Adrenal gland (tissue), 12 donors: ENCODE results near the gene APBA2. TPM values are rescaled to one million over a fixed set of nuclear protein-coding genes. Genes with fewer than 3 reads are reported as not detected.

ENCODE experiments used
- DNase-seq, 7 donors: peaks; one replicate each; pipeline ENCODE4 v3.0.0-alpha.2; 2019 to 2020
- H3K27ac ChIP-seq, 5 donors: fragments of 200-600 bp; sonication (generic) in 4 of 5; 1 replicate in 3 of 5; 2 replicates in 2 of 5; pipeline versions ENCODE4 v1.5.1 to v1.8.0; 2016 to 2020; ENCODE audit warnings: mild to moderate bottlenecking in 1 of 5
- H3K27me3 ChIP-seq: fragments of 200-600 bp; 2 replicates; pipeline ENCODE4 v1.8.0; 2021
- H3K36me3 ChIP-seq, 2 donors: fragments of 200-600 bp; replicated peaks in 1 of 2; 1 replicate in 1 of 2; 2 replicates in 1 of 2; pipeline versions ENCODE4 v1.5.1 to v1.8.0; 2018 to 2022
- H3K4me1 ChIP-seq, 2 donors: fragments of 200-600 bp; replicated peaks in 1 of 2; 1 replicate in 1 of 2; 2 replicates in 1 of 2; pipeline versions ENCODE4 v1.5.1 to v1.8.0; 2018 to 2021
- H3K4me3 ChIP-seq, 4 donors: fragments of 200-600 bp; sonication (generic) in 3 of 4; one replicate each; pipeline ENCODE4 v1.5.1; 2016 to 2018
- H3K9me3 ChIP-seq, 3 donors: fragments of 200-600 bp; sonication (generic) in 1 of 3; replicated peaks in 1 of 3; 1 replicate in 2 of 3; 2 replicates in 1 of 3; pipeline versions ENCODE4 v1.5.1 to v1.8.0; 2016 to 2021
- POLR2A ChIP-seq, 2 donors: fragments of 450-650 bp; IDR thresholded peaks; one replicate each; pipeline ENCODE4 v1.6.1; 2017; ENCODE audit warnings: antibody characterized with exemption in 2 of 2, mild to moderate bottlenecking in 2 of 2, moderate library complexity in 1 of 2
- WGBS, 4 donors: extraction: QIAGEN DNeasy Blood & Tissue Kit in 2 of 4; methylation state at CpG; one replicate each; pipeline versions ENCODE4 v1.1.5 to v1.1.7; 2013 to 2017; 5-methylcytosine and 5-hydroxymethylcytosine counted together
- intact Hi-C, 2 donors: fragments of 100-400 bp; cut with DNase I; formaldehyde crosslinking; loops; one replicate each; pipeline versions ENCODE4 v1.14.1 to v1.15.0; 2022 to 2023
- polyA plus RNA-seq, 3 donors: library from polyadenylated mRNA; stranded (reverse); fragments of 200-250 nt in 2 of 3; fragments of 350-450 nt in 1 of 3; fragmentation: Illumina TruSeq in 1 of 3; extraction: RNeasy Lipid Tissue Mini Kit (QIAGEN cat#74804) in 1 of 3; gene quantifications; one replicate each; pipeline ENCODE4 v1.2.3, GENCODE V29; 2013 to 2014
- total RNA-seq, 9 donors: library from RNA; depleted of rRNA in 4 of 9; stranded (reverse); fragments of >200 nt in 4 of 9; fragments of 120-200 nt in 1 of 9; fragmentation: NEBNext Ultra II Directional in 1 of 9; extraction: Animal tissue kit (Norgen Biotek cat#: 25700) in 1 of 9; gene quantifications; one replicate each; pipeline versions ENCODE4 v1.1.0 to v1.2.4, GENCODE V29; 2013 to 2023
- TF ChIP-seq, protein P1 (sequence below), 6 experiments: fragments of 450-650 bp in 4 of 6; fragments of 200-600 bp in 2 of 6; sonication (generic) in 1 of 6; IDR thresholded peaks; 1 replicate in 5 of 6; 2 replicates in 1 of 6; pipeline versions ENCODE4 v1.5.1 to v1.8.0; 2016 to 2021; ENCODE audit warnings: antibody characterized with exemption in 6 of 6, mild to moderate bottlenecking in 2 of 6, moderate library complexity in 1 of 6
- donor health status: healthy with polysubstance abuse.
- donor health status: Bipolar disorder and iron deficiency.
- donor health status: DM: yes; HTN: yes; CAD: no.
- donor health status: DM: no; HTN: no; CAD: no.
- donor health status: DM: no; HTN: no; CAD: no.
- donor health status: DM: yes; HTN: yes; CAD: no.

Gene APBA2
- total and polyA plus RNA-seq, 12 donors: 2.1 to 13.2 (median 4.7) TPM

DNA sequence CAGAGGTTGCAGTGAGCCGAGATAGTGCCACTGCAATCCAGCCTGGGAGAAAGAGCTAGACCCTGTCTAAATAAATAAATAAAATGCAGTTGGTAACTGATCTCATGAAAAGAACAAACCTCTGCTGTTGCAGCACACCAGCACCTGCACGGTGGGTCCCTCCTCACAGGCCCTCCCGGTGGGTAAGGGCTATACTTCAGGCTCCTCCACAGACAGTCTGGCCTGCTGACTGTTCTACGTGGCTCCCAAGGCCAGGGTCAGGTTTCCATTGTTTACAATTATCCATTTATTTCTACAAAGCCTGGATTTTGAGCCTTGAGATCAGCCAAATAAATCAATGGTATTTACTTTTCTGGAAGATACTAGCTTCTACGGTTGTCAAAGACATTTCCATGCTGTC lies 5.1 kb upstream of the APBA2 start:
- no peaks in the 10 kb centered on the region for H3K36me3 ChIP-seq
- no peaks in the 10 kb centered on the region for H3K9me3 ChIP-seq
- WGBS, 4 donors: 62 to 72% (median 64%) methylated on average over 5 of the region's 5 CpGs
- H3K4me1 ChIP-seq: no peaks in the 10 kb centered on the region
- H3K27me3 ChIP-seq: no peaks in the 10 kb centered on the region
- H3K27ac ChIP-seq: no peak overlapping the region
- no peak for TF ChIP-seq POLR2A (IDR thresholded peaks at IDR 0.05)
- TF ChIP-seq, protein P1, sequence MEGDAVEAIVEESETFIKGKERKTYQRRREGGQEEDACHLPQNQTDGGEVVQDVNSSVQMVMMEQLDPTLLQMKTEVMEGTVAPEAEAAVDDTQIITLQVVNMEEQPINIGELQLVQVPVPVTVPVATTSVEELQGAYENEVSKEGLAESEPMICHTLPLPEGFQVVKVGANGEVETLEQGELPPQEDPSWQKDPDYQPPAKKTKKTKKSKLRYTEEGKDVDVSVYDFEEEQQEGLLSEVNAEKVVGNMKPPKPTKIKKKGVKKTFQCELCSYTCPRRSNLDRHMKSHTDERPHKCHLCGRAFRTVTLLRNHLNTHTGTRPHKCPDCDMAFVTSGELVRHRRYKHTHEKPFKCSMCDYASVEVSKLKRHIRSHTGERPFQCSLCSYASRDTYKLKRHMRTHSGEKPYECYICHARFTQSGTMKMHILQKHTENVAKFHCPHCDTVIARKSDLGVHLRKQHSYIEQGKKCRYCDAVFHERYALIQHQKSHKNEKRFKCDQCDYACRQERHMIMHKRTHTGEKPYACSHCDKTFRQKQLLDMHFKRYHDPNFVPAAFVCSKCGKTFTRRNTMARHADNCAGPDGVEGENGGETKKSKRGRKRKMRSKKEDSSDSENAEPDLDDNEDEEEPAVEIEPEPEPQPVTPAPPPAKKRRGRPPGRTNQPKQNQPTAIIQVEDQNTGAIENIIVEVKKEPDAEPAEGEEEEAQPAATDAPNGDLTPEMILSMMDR (IDR thresholded peaks at IDR 0.05): no peak
- no peak for DNase-seq
- intact Hi-C loops: no loop called here
- no peak overlapping the region for H3K4me3 ChIP-seq

DNA sequence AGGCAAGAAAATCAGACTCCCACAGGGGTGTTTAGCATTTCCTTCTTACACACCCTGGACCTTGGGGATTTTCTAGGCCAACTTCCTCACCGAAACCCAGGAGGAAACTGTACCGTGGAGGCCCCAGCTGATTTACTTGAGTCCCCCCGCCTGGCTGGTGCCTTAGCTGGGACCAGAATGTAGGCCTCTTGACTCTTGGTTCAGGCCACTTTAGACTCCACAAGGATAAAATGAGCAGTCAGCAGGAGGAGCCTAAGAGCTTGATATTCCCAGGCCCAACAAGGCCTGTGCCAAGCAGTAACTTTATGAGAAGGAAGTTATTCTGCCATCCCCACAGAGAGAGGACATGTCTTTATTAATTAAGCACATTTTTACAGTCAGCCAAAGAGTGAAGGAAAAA lies 4.6 kb upstream of the APBA2 start:
- H3K4me1 ChIP-seq: no peaks in the 10 kb centered on the region
- TF ChIP-seq, protein P1 (IDR thresholded peaks at IDR 0.05): no peak
- no peak for TF ChIP-seq POLR2A (IDR thresholded peaks at IDR 0.05)
- intact Hi-C loops: no loop called here
- no peak for DNase-seq
- no peak overlapping the region for H3K27ac ChIP-seq
- no peaks in the 10 kb centered on the region for H3K9me3 ChIP-seq
- 48 to 90% (median 52%) methylated on average over 2 to 3 of the region's 3 CpGs for WGBS, 4 donors
- no peaks in the 10 kb centered on the region for H3K27me3 ChIP-seq
- H3K36me3 ChIP-seq: no peaks in the 10 kb centered on the region
- no peak overlapping the region for H3K4me3 ChIP-seq

DNA sequence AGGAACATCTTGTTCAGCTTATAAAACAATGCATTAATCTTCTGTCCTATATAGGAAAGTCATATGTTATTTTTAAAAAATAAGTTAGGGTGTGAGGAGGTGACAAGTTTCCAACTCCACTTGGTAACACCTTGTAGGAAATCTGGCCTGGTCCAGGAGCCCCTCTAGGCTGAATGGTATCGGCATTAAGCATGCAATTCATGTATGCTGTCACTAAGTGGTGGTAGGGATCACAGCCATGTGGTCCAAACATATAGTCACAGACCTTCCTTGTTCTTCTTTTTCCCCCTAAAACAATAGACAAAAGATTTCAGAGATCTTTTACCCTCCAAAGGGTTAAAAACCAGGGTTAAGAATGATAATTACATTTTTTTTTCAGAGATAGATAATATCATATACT lies 4.2 kb upstream of the APBA2 start:
- DNase-seq: no peak
- Histone ChIP-seq H3K36me3 (no peaks in the 10 kb centered on the region), H3K9me3 (no peaks in the 10 kb centered on the region), H3K27me3 (no peaks in the 10 kb centered on the region), H3K27ac (no peak overlapping the region), H3K4me1 (peaks cover 0 to 3% of the 10 kb centered on the region in 2 donors), H3K4me3 (no peak overlapping the region)
- no peak for TF ChIP-seq POLR2A (IDR thresholded peaks at IDR 0.05)
- TF ChIP-seq, protein P1 (IDR thresholded peaks at IDR 0.05): no peak
- 100% methylated on average over 1 of the region's 1 CpG for WGBS, 4 donors
- intact Hi-C loops: no loop called here

DNA sequence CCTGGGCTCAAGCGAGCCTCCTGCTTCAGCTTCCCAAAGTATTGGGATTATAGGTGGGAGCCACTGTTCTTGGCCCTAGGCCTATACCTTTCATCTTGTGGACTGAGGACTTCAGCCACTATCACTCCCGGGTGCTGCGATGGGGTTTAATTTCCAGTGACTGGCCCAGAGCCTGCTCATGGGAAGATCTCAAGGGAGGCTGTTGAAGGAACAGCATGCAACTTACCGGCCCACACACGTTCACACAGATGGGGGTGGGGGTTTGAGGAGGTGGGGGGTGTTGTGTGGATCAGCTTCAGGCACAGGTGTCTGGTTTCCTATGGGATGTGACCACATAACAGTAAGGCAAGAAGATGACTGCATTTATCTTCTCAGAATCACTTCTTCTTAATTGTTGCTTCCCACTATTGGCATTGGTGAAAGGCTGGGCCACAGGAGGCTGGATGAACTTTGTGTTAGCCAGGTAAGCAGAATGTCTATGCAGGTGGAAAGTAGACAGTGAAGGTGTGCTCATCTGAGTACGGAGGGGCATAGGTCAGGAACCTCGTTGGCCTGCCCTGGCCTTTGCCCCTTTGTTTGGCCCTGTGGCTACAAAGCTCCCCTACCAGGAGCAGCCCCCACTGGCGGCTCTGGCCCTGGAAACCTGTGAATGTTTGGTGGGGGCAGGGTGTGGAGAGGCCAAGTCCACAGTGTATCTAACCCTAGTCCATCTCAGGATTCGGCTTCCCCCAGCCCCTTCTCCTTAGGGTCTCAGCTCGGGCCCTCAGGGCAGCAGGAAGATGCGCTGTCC lies 1.4 kb upstream of the APBA2 start:
- H3K4me1 ChIP-seq: peaks cover 0 to 3% of the 10 kb centered on the region in 2 donors
- H3K9me3 ChIP-seq: no peaks in the 10 kb centered on the region
- intact Hi-C loops: no loop called here
- H3K27ac ChIP-seq: no peak overlapping the region
- H3K36me3 ChIP-seq: no peaks in the 10 kb centered on the region
- H3K4me3 ChIP-seq: no peak overlapping the region
- no peaks in the 10 kb centered on the region for H3K27me3 ChIP-seq
- TF ChIP-seq, protein P1 (IDR thresholded peaks at IDR 0.05): no peak
- TF ChIP-seq POLR2A (IDR thresholded peaks at IDR 0.05): no peak
- WGBS, 4 donors: 89 to 93% (median 90%) methylated on average over 9 to 11 of the region's 11 CpGs
- DNase-seq: no peak
